ENCODE measurements around the gene CMTM8.

Gene CMTM8

DNA sequence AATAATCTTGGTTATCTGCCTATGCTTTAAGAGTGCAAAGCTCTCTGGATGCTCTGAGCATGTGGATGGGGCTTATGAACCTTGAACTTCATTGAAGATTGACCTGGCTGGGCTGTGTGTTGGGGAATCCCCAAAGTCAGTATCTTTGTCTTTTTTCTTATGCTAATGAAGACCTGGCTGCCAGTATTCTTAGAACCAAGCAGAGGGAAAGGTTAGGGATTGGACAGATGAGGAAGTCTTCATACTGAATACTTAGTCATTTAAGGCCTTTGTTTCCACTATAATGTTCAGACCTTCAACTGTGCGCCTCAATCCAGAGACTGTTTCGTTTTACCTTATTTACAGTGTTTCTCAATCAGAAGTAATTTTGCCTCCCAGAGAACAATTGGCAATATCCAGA lies 110.7 kb downstream of the CMTM8 start:
- Histone ChIP-seq H3K9ac (ENCODE audit: low read length) (no peak overlapping the region), H3K36me3 (ENCODE audit: insufficient read depth, low read length) (no peaks in the 10 kb centered on the region), H3K27me3 (ENCODE audit: control insufficient read depth in 1 of 2, insufficient read depth in 2 of 2, low read length in 2 of 2) (no peaks in the 10 kb centered on the region), H3K27ac (ENCODE audit: low read depth, low read length) (no peak overlapping the region), H3K4me1 (ENCODE audit: insufficient read depth, low read length) (no peaks in the 10 kb centered on the region), H3K9me3 (ENCODE audit: low read length) (no peaks in the 10 kb centered on the region), H3K4me3 (ENCODE audit: low read depth in 1 of 2, low read length in 2 of 2) (no peak overlapping the region)

DNA sequence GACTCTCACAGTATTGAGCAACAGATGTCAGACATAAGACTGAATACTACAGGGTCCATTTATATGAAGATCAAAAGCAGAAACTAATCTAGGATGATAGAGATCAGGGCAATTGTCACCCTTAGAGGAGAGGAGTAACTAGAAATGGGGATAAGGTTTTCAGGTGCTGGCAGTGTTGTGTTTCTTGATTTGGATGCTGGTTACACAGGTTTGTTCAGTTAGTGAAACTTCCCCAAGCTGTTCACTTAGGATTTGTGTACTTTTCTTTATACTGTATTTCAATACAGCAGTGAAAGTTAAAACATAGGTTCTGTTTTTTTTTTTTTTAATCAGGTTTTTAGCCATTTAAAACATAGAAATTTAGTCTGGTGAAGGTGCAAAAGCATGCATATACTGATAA lies 114.1 kb downstream of the CMTM8 start:
- no peak overlapping the region for H3K4me3 ChIP-seq (ENCODE audit: low read depth in 1 of 2, low read length in 2 of 2)
- no peaks in the 10 kb centered on the region for H3K4me1 ChIP-seq (ENCODE audit: insufficient read depth, low read length)
- H3K27ac ChIP-seq (ENCODE audit: low read depth, low read length) = no peak overlapping the region
- no peaks in the 10 kb centered on the region for H3K27me3 ChIP-seq (ENCODE audit: control insufficient read depth in 1 of 2, insufficient read depth in 2 of 2, low read length in 2 of 2)
- no peaks in the 10 kb centered on the region for H3K36me3 ChIP-seq (ENCODE audit: insufficient read depth, low read length)
- H3K9me3 ChIP-seq (ENCODE audit: low read length) = no peaks in the 10 kb centered on the region
- H3K9ac ChIP-seq (ENCODE audit: low read length) = no peak overlapping the region

DNA sequence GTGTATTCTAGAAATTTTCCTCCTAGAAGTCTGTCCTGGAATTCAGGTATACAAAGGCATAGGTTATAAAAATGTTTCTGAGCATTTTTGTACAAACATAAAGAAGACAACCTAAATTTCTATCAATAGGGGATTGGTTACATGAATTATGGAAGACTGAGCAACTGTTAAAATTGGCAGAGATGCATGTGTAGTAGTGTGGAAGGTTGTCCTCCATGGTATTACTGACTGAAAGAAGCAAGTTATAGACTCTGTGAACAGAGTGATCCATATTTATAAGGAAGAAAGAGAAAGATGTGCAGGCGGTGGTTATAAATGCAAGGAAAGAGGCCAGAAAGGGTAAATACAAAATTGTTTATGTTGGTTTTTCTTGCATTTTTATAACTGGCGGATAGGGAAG lies 114.9 kb downstream of the CMTM8 start:
- no peaks in the 10 kb centered on the region for H3K27me3 ChIP-seq (ENCODE audit: control insufficient read depth in 1 of 2, insufficient read depth in 2 of 2, low read length in 2 of 2)
- H3K9ac ChIP-seq (ENCODE audit: low read length) = no peak overlapping the region
- no peaks in the 10 kb centered on the region for H3K4me1 ChIP-seq (ENCODE audit: insufficient read depth, low read length)
- no peaks in the 10 kb centered on the region for H3K9me3 ChIP-seq (ENCODE audit: low read length)
- H3K36me3 ChIP-seq (ENCODE audit: insufficient read depth, low read length) = no peaks in the 10 kb centered on the region
- no peak overlapping the region for H3K4me3 ChIP-seq (ENCODE audit: low read depth in 1 of 2, low read length in 2 of 2)
- no peak overlapping the region for H3K27ac ChIP-seq (ENCODE audit: low read depth, low read length)

DNA sequence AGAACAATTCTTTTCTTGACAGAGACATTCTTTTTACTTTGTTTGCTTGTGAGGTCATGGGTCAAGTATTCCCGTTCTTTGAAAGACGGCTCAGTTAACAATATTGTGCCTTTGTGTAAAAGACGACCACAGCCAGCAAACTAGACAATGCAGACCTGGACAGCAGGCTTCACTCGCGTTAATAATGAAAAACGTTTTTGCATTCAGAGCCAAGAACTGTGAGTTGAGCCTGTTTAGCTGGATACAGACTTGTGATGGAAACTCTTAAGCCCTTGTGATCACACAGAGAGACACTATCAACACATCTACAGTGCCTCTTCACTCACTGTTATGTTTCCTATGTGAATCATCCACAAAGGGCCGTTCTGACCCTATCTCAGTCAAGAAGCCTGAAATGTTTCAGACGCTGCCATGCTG lies 115.9 kb downstream of the CMTM8 start:
- Histone ChIP-seq H3K9ac (ENCODE audit: low read length) (no peak overlapping the region), H3K9me3 (ENCODE audit: low read length) (no peaks in the 10 kb centered on the region), H3K36me3 (ENCODE audit: insufficient read depth, low read length) (no peaks in the 10 kb centered on the region), H3K27me3 (ENCODE audit: control insufficient read depth in 1 of 2, insufficient read depth in 2 of 2, low read length in 2 of 2) (no peaks in the 10 kb centered on the region), H3K27ac (ENCODE audit: low read depth, low read length) (no peak overlapping the region), H3K4me1 (ENCODE audit: insufficient read depth, low read length) (no peaks in the 10 kb centered on the region), H3K4me3 (ENCODE audit: low read depth in 1 of 2, low read length in 2 of 2) (no peak overlapping the region)

DNA sequence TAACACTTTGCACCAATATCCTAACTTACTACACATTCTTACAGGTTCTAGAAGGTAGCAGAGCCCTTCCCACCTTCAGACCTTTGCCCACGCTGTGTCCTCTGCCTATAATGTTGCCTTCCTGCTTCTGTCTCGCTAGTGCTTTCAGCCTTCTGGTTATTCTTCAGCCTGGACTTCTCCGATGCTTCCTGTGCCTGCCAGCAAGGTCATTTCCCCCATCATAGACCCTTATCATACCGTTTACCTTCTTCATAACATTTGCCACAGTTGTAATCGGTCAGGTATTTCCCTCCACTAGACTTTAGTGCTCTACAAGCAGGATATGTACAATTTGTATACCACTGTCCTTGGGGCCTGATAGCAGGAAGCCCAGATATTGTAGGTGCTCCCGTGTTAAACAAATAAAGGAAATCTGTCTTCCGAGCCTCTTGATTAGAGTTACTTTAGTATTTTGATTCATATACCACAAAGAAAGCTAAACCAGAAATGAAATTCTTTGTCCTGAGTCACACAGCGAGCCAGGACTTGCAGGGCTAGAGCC lies 117.3 kb downstream of the CMTM8 start:
- Histone ChIP-seq H3K27ac (ENCODE audit: low read depth, low read length) (no peak overlapping the region), H3K4me1 (ENCODE audit: insufficient read depth, low read length) (no peaks in the 10 kb centered on the region), H3K4me3 (ENCODE audit: low read depth in 1 of 2, low read length in 2 of 2) (no peak overlapping the region), H3K9ac (ENCODE audit: low read length) (no peak overlapping the region), H3K27me3 (ENCODE audit: control insufficient read depth in 1 of 2, insufficient read depth in 2 of 2, low read length in 2 of 2) (no peaks in the 10 kb centered on the region), H3K9me3 (ENCODE audit: low read length) (no peaks in the 10 kb centered on the region), H3K36me3 (ENCODE audit: insufficient read depth, low read length) (no peaks in the 10 kb centered on the region)

DNA sequence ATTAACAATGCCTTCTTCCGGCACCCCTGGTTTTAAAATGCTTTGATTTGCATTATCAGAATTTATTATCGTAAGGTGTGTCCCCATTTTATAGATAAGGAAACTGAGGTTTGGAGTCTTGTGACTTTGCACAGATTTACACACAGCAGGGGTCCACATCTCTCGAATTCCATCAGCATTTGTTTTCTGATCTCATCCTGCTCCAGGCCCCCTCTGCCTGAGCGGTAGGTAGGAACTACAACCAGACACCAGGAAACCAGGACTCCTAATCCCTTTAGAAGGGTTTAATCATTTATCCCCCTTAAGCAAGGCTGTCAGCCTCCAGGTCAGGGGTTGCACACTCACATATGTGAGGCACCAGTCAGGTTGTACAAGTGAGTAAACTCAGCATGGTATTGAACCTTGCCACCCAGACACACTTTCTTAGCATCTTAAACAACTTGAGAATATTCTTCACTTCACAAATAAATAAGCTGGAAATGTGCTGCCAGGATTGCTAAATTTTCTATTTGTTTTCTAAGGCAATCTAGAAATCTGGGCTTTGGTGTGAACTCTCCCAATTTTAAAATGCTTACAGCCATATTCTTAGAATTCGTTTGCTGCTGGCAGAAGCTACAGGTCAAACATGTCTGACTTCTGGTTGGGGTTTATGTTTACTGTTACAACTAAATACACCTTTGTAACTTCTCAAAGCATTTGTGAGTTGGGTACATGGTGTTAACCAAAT lies 121.4 kb downstream of the CMTM8 start:
- H3K9ac ChIP-seq (ENCODE audit: low read length) = no peak overlapping the region
- H3K27ac ChIP-seq (ENCODE audit: low read depth, low read length) = no peak overlapping the region

DNA sequence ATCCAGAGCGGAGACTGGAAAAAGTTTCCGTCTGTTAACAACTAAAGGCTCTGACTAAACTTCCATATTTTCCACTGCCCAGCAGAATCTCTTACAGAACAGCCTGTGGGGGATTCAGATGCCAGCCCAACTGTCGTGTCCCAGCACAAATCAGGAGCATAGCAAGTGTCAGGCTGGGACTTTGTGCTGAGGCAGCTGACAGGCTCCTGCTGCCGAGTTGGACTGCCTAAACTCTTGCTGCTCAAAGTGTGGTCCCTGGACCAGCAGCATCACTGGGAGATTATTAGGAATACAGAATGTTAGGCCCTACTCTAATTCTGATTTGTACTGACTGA lies 122.0 kb downstream of the CMTM8 start:
- Histone ChIP-seq H3K9me3 (ENCODE audit: low read length) (no peaks in the 10 kb centered on the region), H3K36me3 (ENCODE audit: insufficient read depth, low read length) (no peaks in the 10 kb centered on the region), H3K27ac (ENCODE audit: low read depth, low read length) (no peak overlapping the region), H3K27me3 (ENCODE audit: control insufficient read depth in 1 of 2, insufficient read depth in 2 of 2, low read length in 2 of 2) (no peaks in the 10 kb centered on the region), H3K9ac (ENCODE audit: low read length) (no peak overlapping the region), H3K4me1 (ENCODE audit: insufficient read depth, low read length) (no peaks in the 10 kb centered on the region), H3K4me3 (ENCODE audit: low read depth in 1 of 2, low read length in 2 of 2) (no peak overlapping the region)

More for the DNA sequence above, 121.4 kb downstream of the CMTM8 start:
- Histone ChIP-seq H3K9me3 (ENCODE audit: low read length) (no peaks in the 10 kb centered on the region), H3K4me1 (ENCODE audit: insufficient read depth, low read length) (no peaks in the 10 kb centered on the region), H3K27me3 (ENCODE audit: control insufficient read depth in 1 of 2, insufficient read depth in 2 of 2, low read length in 2 of 2) (no peaks in the 10 kb centered on the region), H3K36me3 (ENCODE audit: insufficient read depth, low read length) (no peaks in the 10 kb centered on the region), H3K4me3 (ENCODE audit: low read depth in 1 of 2, low read length in 2 of 2) (no peak overlapping the region)

DNA sequence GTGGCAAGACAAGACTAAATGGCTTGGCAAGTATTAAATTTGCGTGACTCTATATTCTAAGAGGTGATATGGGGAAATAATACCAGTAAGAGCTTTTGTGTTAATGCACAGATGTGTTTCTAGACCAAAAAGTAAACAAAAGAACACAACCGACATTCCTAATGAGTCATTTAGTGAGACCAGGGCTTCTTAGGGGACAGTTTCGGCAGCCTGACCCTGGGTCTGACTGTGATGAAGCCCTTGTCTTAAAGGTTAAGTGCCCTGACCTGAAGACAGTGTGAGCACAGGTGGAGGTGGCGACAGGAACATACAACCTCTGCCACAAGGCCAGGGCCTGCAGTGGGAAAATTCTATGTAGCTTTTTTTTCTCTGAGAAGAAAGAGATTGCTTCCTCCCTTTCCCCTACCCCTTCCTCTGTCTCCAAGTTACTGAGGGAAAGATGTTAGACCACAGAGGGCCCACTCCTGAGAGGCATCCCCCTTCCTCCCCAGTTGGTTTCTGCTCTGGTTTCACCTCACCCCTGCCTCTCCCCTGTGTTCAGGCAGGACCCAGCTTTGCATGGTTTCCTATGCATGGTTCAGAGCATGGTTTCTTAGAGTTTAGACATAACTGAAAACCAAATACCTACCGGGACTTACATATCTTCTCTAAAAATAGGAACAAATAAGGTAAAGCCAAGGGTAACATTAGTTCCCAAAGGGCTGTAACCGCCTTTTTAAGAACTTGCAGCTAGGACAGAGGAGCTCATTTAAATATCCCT lies 128.3 kb downstream of the CMTM8 start:
- no peak overlapping the region for H3K4me3 ChIP-seq (ENCODE audit: low read depth in 1 of 2, low read length in 2 of 2)
- H3K27me3 ChIP-seq (ENCODE audit: control insufficient read depth in 1 of 2, insufficient read depth in 2 of 2, low read length in 2 of 2) = no peaks in the 10 kb centered on the region
- no peaks in the 10 kb centered on the region for H3K9me3 ChIP-seq (ENCODE audit: low read length)
- no peak overlapping the region for H3K27ac ChIP-seq (ENCODE audit: low read depth, low read length)
- no peaks in the 10 kb centered on the region for H3K4me1 ChIP-seq (ENCODE audit: insufficient read depth, low read length)
- no peak overlapping the region for H3K9ac ChIP-seq (ENCODE audit: low read length)
- no peaks in the 10 kb centered on the region for H3K36me3 ChIP-seq (ENCODE audit: insufficient read depth, low read length)

DNA sequence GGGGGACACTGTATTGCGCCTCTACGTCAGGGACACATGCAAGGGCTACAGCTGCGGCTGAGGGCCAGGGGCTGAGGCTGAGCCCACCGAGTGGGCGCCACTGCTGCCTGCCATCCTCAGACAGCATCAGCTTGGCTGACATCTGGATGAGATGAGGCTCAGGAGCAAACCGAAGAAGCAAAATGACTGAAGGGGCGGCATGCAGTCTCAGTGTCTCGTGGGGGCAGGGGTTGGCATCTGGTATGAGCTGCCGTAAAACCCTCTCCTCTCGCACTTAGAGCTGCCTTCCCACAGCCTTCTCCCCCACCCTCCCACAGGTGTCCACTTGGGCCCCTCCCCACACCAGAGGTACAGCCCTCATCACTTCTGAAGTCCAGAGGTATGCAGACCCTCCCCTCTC lies 129.0 kb downstream of the CMTM8 start:
- Histone ChIP-seq H3K9ac (ENCODE audit: low read length) (no peak overlapping the region), H3K36me3 (ENCODE audit: insufficient read depth, low read length) (no peaks in the 10 kb centered on the region), H3K27ac (ENCODE audit: low read depth, low read length) (no peak overlapping the region), H3K4me3 (ENCODE audit: low read depth in 1 of 2, low read length in 2 of 2) (no peak overlapping the region), H3K27me3 (ENCODE audit: control insufficient read depth in 1 of 2, insufficient read depth in 2 of 2, low read length in 2 of 2) (no peaks in the 10 kb centered on the region), H3K9me3 (ENCODE audit: low read length) (no peaks in the 10 kb centered on the region), H3K4me1 (ENCODE audit: insufficient read depth, low read length) (no peaks in the 10 kb centered on the region)

DNA sequence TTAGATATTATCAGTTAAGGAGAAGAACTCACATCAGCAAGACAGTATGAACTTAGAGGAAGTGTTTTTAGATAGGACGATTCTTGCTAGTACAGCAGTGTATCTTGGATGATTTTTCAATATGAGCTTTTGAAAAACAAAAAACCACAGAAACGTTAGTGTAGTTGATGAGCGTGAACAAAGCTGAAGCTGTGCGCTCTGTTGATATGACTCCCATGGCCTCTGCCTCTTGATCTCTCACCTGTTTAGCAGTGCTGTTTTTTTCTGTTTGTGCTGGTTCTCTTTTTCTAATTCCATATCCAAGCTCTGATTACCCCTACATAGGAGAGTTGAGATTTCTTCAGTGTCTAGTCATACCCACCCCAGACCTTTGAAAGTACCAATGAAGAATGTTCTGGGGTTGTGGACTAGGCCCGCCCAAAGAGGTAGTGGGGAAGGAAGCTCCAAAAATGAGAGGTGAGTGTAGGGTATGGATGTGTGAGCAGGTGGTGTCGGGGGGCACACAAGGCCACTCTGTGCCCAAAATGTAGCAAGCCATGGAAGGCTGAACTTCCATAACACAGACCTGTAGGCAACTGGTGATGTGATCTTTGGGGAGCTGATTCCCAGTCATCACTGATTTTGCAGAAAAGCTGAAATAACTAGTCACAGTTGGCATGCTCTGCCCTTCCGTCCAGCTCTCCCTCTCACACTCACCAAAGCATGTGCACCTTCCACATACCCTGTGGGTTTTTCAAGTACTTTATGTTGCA lies 133.2 kb downstream of the CMTM8 start:
- Histone ChIP-seq H3K9me3 (ENCODE audit: low read length) (no peaks in the 10 kb centered on the region), H3K9ac (ENCODE audit: low read length) (no peak overlapping the region), H3K27ac (ENCODE audit: low read depth, low read length) (no peak overlapping the region), H3K4me1 (ENCODE audit: insufficient read depth, low read length) (no peaks in the 10 kb centered on the region), H3K27me3 (ENCODE audit: control insufficient read depth in 1 of 2, insufficient read depth in 2 of 2, low read length in 2 of 2) (no peaks in the 10 kb centered on the region), H3K36me3 (ENCODE audit: insufficient read depth, low read length) (no peaks in the 10 kb centered on the region), H3K4me3 (ENCODE audit: low read depth in 1 of 2, low read length in 2 of 2) (no peak overlapping the region)

DNA sequence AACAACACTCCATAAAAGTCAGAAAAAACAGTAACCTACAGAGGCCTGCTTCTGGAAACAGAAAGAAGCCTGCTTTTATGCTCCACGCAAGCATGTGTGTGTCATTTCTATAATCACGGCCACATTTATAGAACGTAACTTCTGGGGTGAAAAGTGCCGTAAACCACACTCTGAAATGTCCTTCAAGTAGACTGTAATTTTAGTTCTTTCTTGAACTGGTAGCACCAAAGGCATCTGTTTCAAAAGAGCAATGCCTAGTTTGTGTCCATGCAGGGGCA lies 133.7 kb downstream of the CMTM8 start:
- Histone ChIP-seq H3K9me3 (ENCODE audit: low read length) (no peaks in the 10 kb centered on the region), H3K36me3 (ENCODE audit: insufficient read depth, low read length) (no peaks in the 10 kb centered on the region), H3K9ac (ENCODE audit: low read length) (no peak overlapping the region), H3K27me3 (ENCODE audit: control insufficient read depth in 1 of 2, insufficient read depth in 2 of 2, low read length in 2 of 2) (no peaks in the 10 kb centered on the region), H3K27ac (ENCODE audit: low read depth, low read length) (no peak overlapping the region), H3K4me3 (ENCODE audit: low read depth in 1 of 2, low read length in 2 of 2) (no peak overlapping the region), H3K4me1 (ENCODE audit: insufficient read depth, low read length) (no peaks in the 10 kb centered on the region)

Measured in muscle layer of colon (tissue), 2 donors.